OCI-LY3 (cell line): Measurements from ENCODE around the gene NAB1.

Source experiments
- H2AFZ ChIP-seq: fragments of 200-600, 300-600 bp; shearing (Covaris generic); 2 replicates; pipeline ENCODE4 v1.6.0; 2014; ENCODE audit warnings: antibody characterized with exemption, low read depth, low read length
- H3K27ac ChIP-seq: fragments of 200-600, 300-600 bp; sonication (generic); 2 replicates; pipeline ENCODE4 v1.5.1; 2014; ENCODE audit warnings: mild to moderate bottlenecking, low read length, moderate library complexity, mixed read lengths
- H3K27me3 ChIP-seq: fragments of 200-600, 300-600 bp; sonication (generic); 2 replicates; pipeline ENCODE4 v1.6.1; 2014; ENCODE audit warnings: low read depth, low read length, mixed read lengths
- H3K36me3 ChIP-seq: fragments of 200-600, 300-600 bp; sonication (generic); replicated peaks from 2 replicates; pipeline ENCODE3; 2014; ENCODE audit warnings: low read depth, low read length, mixed read lengths
- H3K4me1 ChIP-seq: fragments of 300-600, 200-600 bp; sonication (generic); 2 replicates; pipeline ENCODE4 v1.6.1; 2014; ENCODE audit warnings: low read length, mixed read lengths
- H3K4me2 ChIP-seq: fragments of 200-600, 300-600 bp; sonication (generic); 2 replicates; pipeline ENCODE4 v1.6.1; 2014; ENCODE audit warnings: low read length, mixed read lengths
- H3K4me3 ChIP-seq: fragments of 300-600, 200-600 bp; sonication (generic); 2 replicates; pipeline ENCODE4 v1.5.1; 2014; ENCODE audit warnings: antibody characterized with exemption, mild to moderate bottlenecking, low read length, moderate library complexity
- H3K79me2 ChIP-seq: fragments of 300-600, 200-600 bp; shearing (Covaris generic); 2 replicates; pipeline ENCODE4 v1.6.1; 2014; ENCODE audit warnings: mild to moderate bottlenecking, low read length, mixed read lengths
- H3K9ac ChIP-seq: fragments of 300-600, 200-600 bp; shearing (Covaris generic); 2 replicates; pipeline ENCODE4 v1.6.0; 2014; ENCODE audit warnings: mild to moderate bottlenecking, low read length, moderate library complexity
- H3K9me3 ChIP-seq: fragments of 200-600, 300-600 bp; shearing (Covaris generic); 2 replicates; pipeline ENCODE4 v1.6.1; 2014; ENCODE audit warnings: low read length, mixed read lengths; ENCODE audit not compliant: insufficient read depth
- H4K20me1 ChIP-seq: fragments of 200-600, 300-600 bp; sonication (generic); 2 replicates; pipeline ENCODE4 v1.6.1; 2016; ENCODE audit warnings: low read length, mixed read lengths; ENCODE audit not compliant: insufficient read depth
- CTCF ChIP-seq: fragments of 200-600, 300-600 bp; sonication (generic); IDR thresholded peaks from 2 replicates; pipeline ENCODE4 v1.5.1; 2014; ENCODE audit warnings: antibody characterized with exemption, low read length, low read depth
- EZH2phosphoT487 ChIP-seq: fragments of 200-600 bp; shearing (Covaris generic); IDR thresholded peaks from 2 replicates; pipeline ENCODE4 v1.6.1; 2018; ENCODE audit warnings: antibody characterized with exemption, mixed run types, low read depth

The NAB1 gene

GRCh38 chr2:190718652-190719526, 70.0 kb downstream of the NAB1 start:
- Histone ChIP-seq H3K79me2 (no peaks in the 10 kb centered on the region), H3K4me1 (peaks cover 62% of the 10 kb centered on the region), H3K4me2 (peak overlapping the region; percentile 87), H4K20me1 (no peaks in the 10 kb centered on the region), H3K9ac (peak overlapping the region; percentile 50; the same call in 1 of the 2 replicates), H2AFZ (peak overlapping the region; percentile 16; the same call in 1 of the 2 replicates), H3K27ac (peak overlapping the region; percentile 35), H3K27me3 (peaks cover 31% of the 10 kb centered on the region), H3K4me3 (peak overlapping the region; percentile 74), H3K36me3 (no peaks in the 10 kb centered on the region), H3K9me3 (no peaks in the 10 kb centered on the region)
- TF ChIP-seq CTCF (no peak), EZH2phosphoT487 (no peak)

- Histone ChIP-seq H2AFZ (no peak overlapping the region), H4K20me1 (no peaks in the 10 kb centered on the region), H3K27ac (no peak overlapping the region), H3K36me3 (no peaks in the 10 kb centered on the region), H3K27me3 (peaks cover 31% of the 10 kb centered on the region), H3K9ac (no peak overlapping the region), H3K4me1 (peaks cover 62% of the 10 kb centered on the region), H3K9me3 (no peaks in the 10 kb centered on the region), H3K4me2 (no peak overlapping the region), H3K4me3 (no peak overlapping the region), H3K79me2 (no peaks in the 10 kb centered on the region)
- no peak for TF ChIP-seq EZH2phosphoT487
- TF ChIP-seq CTCF, result no peak
Observed at GRCh38 chr2:190720276-190720675, 71.4 kb downstream of the NAB1 start.

GRCh38 chr2:190720691-190721090, 71.8 kb downstream of the NAB1 start:
- Histone ChIP-seq H4K20me1 (no peaks in the 10 kb centered on the region), H3K4me1 (peaks cover 62% of the 10 kb centered on the region), H3K4me2 (no peak overlapping the region), H2AFZ (no peak overlapping the region), H3K9ac (no peak overlapping the region), H3K27me3 (peaks cover 31% of the 10 kb centered on the region), H3K36me3 (no peaks in the 10 kb centered on the region), H3K27ac (no peak overlapping the region), H3K79me2 (no peaks in the 10 kb centered on the region), H3K4me3 (no peak overlapping the region), H3K9me3 (no peaks in the 10 kb centered on the region)
- TF ChIP-seq CTCF, result no peak
- TF ChIP-seq EZH2phosphoT487, result no peak

GRCh38 chr2:190722061-190722759, 73.3 kb downstream of the NAB1 start:
- Histone ChIP-seq H3K27me3 (peaks cover 27% of the 10 kb centered on the region), H3K27ac (peak overlapping the region; percentile 38), H3K79me2 (no peaks in the 10 kb centered on the region), H2AFZ (no peak overlapping the region), H3K4me2 (peak overlapping the region; percentile 78), H4K20me1 (no peaks in the 10 kb centered on the region), H3K4me1 (peaks cover 61% of the 10 kb centered on the region), H3K9me3 (no peaks in the 10 kb centered on the region), H3K4me3 (peak overlapping the region; percentile 60), H3K9ac (peak overlapping the region; percentile 22; the same call in 1 of the 2 replicates), H3K36me3 (no peaks in the 10 kb centered on the region)
- TF ChIP-seq EZH2phosphoT487 (no peak), CTCF (no peak)
